Inferior parietal cortex (tissue), 1 donor: ENCODE results near the gene USP33.
"Not testable (repeated sequence)": the region's sequence is repeated elsewhere in the genome, so short reads cannot be mapped to it uniquely, and the experiment has no call there.

ENCODE experiments used
- DNase-seq: peaks from one replicate; pipeline ENCODE4 v3.0.0-alpha.2; 2016; ENCODE audit errors: extremely low spot score

USP33 gene

DNA sequence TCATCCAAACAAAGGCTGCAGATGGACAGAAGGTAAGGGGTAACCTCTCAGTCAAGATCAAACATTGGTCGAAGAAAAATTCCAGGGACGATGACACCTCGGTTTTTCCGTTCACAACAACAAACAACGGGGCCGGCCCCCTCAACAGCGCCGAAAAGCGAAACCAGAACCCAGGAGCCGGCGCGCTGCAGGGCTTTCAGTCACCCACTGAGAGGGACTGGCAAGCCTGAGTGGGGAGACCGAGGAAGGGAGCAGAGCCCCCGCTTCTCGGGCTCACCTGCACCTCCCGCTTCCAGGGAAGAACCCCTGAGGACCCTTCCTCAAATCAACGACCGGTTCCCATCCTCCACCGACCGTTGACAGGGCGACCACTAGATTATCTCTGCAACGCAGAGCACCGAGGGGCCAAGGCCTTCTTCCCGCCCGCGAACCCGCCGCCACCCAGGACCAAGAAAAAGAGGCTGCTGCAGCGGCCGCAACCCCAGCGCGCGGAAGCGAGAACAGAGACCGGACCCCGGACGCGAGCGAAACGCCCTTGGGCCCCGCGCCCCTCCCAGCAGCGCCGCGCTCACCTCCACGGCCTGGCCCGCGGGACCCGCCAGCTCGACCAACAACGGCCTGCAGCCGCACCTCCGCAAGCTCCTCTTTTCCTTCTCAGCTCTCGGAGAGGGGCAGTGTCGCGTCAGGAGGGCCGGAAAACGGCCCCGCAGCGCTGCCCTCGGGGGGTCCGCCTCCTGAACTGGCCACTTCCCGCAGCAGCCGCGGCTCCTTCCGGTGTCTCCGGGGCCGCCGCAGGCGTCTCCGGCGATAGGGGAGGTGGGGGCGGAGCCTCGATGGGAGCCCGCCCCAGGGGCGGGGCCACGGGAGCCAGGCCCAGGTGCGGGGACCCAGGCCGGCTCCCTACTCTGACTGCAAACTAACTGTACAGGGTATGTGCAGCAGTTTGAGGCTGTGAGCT is at the start of gene USP33:
TSS of gene USP33 (minus strand) at position 782 of the 958 bp plus-strand sequence. CDS start 18,155 bp downstream, outside the sequence.
- DNase-seq = peak; percentile 84

DNA sequence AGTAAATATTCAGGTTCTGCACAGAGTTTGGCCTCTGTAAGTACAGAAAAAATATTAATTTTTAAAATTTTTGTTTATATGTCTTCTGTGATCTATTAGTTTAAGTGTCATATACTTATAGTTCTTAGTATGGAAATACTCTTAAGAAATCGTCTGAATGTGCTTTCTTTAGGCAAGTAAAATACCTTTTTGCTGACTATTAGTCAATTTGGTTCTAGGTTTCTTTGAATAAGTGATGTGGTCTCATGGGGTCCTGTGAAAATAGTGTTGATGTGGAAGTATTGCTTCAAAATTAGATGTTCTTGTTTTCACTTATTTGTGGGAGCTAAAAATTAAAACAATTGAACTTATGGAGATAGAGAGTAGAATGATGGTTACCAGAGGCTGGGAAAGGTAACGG is 43.7 kb upstream of the USP33 start:
- DNase-seq = no peak

DNA sequence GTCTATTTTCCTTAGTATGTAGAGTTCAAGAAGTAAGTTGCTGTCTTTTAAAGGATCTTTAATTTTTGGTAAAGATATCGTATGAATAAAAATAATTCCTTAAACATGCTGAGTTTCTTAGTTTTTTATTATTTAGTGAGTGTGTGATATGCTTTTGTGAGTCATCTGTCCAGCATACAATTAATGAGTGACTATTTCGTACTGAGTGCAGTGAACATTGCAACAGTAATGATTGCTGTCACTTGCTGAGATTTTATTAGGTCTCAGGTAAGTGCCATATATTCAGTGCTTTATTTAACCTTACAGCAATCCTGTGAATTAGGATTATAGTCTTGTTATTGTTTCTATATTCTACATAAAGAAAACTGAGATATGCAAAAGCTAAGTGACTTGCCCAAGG is 42.4 kb upstream of the USP33 start:
- DNase-seq = no peak

DNA sequence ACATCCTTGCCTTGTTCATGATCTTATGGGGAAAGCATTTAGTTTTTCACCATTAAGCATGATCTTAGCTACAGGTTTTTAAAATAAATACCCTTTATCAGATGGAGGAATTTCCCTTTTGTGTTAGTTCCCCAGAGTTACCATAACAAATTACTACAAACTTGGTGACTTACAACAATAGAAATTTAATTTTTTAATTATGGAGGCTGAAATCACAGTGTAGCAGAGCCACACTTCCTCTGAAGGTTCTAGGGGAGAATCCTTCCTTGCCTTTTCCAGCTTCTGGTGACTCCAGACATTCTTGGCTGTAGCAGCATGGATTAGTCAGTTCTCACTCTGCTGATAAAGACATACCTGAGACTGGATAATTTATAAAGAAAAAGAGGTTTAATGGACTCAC is 38.3 kb upstream of the USP33 start:
- no peak for DNase-seq

DNA sequence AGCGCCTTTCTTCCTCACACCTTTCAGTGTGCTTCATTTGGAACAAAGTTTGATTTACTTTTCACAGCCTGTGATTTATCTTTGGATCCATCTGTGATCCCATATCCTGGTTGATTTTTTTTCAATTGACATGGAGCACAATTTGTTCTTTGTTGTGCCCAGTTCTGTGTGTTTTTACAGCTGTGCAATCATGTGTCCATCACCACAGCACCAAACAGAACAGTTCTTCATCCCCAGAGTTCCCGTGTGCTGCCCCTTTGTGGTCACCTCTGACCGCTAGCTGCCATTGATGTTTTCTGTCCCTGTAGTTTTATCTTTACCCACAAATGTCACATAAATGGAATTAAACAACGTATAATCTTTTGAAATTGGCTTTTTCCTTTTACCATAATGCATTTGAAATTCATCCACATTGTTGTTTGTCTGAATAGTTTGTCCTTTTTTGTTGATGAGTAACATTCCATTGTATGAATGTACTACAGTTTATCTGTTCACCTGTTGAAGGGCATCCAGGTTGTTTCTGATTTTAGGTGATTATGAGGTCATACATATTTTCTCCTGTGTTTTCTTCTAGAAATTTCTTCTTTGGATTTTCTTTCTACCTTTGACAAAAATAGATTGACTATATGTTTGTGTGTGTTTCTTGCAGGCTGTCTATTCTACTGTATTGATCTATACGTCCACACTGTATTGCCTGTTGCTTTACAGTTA is 37.2 kb upstream of the USP33 start:
- DNase-seq = peak; percentile 72

DNA sequence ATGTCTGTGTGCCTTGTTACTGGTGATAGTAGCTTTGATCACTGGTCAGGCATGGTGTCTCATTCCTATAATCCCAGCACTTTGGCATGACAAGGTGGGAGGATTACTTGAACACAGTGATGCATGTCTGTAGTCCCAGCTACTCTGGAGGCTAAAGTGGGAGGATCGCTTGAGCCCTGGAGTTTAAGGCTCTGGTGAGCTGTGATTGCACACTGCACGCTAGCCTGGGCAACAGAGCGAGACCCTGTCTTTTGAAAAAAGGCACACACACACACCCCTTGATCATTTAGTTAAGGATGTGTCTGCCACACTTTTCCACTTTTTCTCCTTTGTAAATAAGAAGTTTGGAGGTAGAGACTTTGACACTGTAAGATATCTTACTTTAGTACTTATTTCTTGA is 34.9 kb upstream of the USP33 start:
- no peak for DNase-seq

DNA sequence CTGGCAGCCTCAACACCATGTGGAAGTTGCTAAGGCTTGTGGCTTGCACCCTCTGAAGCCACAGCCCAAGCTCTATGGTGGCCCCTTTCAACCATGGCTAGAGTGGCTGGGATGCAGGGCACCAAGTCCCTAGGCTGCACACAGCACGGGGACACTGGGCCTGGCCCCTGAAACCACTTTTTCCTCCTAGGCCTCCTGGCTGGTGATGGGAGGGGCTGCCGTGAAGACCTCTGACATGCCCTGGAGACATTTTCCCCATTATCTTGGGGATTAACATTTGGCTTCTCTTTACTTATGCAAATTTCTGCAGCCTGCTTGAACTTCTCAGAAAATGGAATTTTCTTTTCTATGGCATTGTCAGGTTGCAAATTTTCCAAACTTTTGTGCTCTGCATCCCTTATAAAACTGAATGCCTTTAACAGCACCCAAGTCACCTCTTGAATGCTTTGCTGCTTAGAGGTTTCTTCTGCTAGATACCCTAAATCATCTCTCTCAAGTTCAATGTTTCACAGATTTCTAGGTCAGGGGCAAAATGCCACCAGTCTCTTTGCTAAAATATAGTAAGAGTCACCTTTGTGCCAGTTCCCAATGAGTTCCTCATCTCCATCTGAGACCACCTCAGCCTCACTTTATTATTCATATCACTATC is 26.6 kb upstream of the USP33 start:
- DNase-seq = not testable (repeated sequence)

DNA sequence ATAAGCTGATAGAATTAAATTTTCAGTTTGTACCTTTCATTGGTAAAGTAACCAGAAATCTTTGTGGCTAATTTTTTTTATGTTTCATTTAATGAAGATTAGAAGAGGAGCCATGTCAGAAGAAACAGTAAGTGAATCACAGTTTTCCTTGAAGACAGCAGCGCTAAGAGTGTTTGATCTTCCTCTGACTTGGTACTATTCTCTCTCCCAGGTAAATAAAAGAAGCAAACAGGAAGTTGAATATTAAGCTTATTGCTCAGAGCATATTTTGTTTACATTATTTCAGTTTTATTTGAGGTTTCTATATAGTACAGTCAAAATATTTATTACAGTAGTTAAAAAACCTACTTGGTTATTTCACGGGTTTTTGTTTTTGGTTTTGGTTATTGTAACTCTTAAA is 23.5 kb upstream of the USP33 start:
- no peak for DNase-seq

DNA sequence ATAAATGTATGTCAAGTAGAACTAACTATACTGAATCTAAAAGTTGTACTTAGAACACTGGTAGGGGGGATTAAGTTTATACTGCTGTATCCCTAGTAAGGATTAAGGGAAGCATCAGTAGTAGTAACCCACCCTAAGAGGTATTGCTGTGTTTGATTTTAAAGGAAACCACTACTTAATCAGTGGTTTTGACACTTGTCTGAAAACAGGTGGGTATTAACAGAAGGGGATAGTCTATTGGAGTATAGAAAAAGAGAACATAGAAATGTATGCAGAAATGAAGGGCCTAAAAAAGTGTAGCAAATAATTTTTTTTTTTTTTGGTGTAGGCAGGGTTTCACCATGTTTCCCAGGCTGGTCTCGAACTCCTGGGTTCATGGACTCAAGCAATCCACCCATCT is 22.0 kb upstream of the USP33 start:
- no peak for DNase-seq

DNA sequence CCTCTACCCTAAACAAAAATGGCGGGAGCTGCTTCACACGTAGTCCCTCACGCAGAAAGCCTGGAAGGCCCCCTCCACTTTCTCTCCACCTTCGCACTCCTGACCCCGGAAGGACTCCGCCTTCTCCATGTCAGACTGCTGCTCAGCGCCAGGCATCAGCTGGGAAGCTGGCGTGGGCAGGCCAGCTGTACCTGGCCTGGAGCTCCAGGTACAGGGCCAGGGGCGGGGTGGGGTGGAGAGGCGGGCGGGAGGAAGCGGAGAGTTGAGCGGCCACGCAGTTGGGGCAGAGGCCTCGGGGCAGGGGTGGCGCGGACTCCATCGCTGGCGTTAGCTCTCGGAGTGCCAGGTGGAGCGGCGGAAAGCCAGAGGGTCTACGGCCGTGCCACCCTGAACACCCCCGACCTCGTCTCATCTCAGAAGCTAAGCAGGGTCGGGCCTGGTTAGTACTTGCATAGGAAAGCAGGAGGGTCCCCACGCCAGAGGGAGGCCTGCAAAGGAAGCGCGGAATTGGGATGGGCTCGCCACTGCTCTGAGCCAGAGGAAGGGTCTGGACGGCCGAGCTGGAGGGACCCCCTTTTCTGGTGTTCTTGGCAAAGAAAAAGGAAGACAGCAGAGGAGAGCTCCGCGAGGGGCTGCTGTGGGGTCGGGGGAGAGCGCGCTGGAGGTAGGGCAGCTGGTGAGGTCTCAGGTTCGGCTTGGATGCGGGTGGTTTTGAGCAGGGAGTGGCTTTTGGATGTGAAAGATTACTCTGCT is 20.1 kb upstream of the USP33 start, which contains the start of gene MIGA1:
TSS of gene MIGA1 (plus strand) at position 121 of the 753 bp plus-strand sequence. CDS start 3,604 bp downstream, outside the sequence.
- DNase-seq = peak; percentile 95

DNA sequence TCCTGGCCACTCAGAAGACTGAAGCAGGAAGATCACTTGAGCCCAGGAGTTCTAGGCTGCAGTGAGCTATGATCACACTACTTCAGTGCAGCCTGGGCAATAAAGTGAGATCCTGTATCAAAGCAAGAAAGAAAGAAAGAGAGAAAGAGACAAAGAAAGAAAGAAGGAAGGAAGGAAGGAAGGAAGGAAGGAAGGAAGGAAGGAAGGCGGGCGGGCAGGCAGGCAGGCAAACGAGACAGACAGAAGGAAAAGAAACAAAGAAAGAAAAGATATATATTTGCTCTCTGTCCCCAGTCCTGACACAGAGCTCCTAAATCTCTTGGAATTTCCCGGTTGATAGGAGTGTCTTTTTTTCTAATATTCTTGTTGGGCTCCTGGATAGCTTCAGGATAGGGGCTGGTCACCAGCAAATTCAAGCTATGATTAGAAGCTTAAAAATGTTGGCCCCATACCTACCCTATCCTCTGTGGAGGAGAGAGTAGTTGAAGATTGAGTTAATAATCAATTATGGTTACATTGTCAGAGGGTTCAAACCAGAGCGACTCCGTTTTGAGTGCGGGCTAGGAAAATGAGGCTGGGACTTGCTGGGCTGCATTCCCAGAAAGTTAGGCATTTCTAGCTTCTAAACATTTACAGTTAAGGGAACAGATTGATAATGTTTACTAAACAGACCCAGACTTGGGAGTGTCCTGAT is 16.5 kb upstream of the USP33 start:
- no peak for DNase-seq

DNA sequence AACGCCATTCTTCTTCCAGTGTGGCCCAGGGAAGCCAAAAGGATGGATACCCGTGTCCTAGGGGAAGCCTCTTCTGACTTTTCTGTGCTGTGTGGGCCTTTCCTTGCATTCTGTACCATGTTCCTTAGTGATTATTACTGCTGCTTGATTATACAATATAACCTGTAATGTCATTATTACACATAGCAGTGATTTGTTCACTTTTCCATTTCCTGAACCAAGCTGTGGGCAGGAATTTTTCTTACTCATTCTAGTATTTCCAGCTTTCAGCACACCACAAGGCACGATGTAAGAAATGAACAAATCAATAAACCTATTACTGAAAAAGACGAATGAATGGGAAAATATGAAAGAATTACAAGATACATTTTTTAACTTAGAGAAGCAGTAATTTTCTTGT is 8.4 kb upstream of the USP33 start:
- no peak for DNase-seq

DNA sequence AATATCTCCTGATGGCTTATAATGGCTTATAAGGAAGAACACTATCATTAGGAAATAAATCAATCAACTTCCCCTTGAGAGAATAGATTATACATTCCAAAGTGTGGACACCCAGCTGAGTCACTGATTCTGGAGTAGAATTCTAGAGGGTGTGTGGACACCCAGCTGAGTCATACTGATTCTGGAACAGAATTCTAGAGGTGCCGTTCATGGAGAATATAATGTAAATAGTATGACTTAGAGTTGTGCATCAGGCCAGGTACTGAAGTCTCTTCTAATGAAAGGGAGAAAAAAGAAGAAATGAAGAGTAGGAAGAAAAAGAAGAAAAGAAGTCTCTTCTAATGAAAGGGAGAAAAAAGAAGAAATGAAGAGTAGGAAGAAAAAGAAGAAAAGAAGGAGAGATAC is 2.4 kb upstream of the USP33 start:
- no peak for DNase-seq

DNA sequence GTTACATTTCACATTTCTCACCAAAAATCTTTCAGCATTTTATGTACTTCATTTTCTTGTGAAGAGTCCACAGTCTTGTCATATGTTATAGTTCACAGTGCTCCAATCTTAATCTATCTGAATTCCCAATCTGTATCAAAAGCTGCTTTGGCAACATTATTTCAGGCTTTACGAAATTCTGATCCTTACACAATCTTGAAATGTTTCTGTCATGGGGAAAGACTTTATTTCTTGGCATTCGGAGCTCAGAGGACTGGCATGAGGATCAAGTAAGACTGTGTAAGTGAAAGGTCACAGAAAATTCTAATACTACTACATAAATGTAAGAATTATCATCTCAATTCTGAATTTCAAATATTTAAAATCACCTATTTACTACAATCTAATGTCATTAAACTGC is 2.0 kb downstream of the USP33 start:
- no peak for DNase-seq

DNA sequence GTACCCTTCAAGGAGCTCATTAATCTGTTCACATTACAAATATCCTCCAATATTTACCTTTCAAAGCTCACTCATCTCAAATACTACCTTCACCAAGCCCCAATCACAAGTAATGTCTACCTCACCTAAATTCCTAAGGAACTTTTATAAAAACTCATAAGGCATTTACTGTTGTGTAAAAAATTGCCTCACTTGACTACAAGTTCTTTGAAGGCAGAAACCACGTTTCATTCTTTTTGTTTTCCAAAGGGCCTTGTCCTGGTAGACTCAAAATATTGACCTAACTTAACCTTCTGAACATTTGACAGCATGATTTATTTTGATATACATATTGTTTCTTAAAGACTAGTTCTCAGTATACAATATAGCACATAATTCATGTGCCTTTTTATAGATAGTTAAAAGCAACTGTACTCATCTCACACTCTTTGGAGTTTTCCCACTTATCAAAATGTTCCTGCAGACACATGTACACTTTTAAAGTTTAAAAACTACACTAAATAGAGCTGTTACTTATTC is 2.5 kb downstream of the USP33 start:
- no peak for DNase-seq

DNA sequence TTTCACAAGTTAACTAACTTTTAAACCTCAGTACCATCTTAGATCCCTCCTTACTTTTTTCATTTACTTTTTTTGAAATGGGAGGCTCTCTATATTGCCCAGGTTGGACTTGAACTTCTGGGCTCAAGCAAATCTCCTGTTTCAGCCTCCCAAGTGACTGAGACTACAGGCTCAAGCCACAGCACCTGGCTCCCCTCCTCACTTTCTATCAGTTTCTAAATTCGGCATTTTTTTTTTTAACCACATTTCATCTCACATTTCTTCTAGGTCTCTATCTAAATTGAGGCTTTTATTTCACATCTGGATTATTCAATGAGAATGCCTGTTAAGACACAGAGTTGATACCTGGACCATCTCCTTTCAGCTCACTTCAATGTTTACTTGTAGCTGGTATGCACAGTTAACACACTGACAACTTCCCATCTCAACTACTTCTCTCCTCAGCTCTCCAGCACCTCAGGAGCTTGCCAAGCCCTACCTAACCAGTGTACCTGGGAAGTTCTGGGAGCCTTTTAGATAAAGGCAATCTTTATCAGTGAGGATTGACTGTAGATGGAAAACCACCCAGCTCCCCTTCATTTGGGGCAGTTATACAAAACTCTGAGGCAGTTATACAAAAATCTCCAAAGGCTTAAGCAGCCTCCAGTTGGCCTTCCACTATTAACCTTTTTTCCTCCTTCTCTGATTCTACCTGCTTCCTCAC is 3.4 kb downstream of the USP33 start:
- DNase-seq = no peak

DNA sequence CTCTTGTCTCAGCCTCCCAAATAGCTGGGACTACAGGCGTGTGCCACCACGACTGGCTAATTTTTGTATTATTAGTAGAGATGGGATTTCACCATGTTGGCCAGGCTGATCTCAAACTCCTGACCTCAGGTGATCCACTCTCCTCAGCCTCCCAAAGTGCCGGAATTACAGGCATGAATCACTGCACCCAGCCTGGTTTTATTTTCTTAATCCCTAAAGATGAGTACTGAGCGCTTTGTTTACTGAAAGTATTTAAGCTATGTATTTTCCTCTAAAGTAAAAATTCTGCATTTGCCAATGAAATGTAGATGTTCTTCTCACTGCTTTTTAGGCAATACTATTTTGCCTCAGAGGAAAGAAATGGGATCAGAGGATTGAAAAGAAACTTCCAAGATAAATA is 10.2 kb downstream of the USP33 start:
- DNase-seq = not testable (repeated sequence)

DNA sequence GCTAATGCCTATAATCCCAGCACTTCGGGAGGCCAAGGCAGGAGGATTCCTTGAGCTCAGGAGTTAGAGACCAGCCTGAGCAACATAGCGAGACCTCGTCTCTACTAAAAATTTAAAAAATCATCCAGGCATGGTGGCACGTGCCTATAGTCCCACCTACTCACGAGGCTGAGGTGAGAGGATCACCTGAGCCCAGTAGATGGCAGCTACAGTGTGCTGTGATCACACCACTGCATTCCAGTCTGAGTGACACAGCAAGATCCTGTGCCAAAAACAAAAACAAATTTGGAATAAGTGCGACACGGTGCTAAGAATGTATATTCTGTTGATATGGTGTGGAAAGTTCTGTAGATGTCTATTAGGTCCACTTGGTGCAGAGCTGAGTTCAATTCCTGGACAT is 15.1 kb downstream of the USP33 start:
- DNase-seq = no peak

DNA sequence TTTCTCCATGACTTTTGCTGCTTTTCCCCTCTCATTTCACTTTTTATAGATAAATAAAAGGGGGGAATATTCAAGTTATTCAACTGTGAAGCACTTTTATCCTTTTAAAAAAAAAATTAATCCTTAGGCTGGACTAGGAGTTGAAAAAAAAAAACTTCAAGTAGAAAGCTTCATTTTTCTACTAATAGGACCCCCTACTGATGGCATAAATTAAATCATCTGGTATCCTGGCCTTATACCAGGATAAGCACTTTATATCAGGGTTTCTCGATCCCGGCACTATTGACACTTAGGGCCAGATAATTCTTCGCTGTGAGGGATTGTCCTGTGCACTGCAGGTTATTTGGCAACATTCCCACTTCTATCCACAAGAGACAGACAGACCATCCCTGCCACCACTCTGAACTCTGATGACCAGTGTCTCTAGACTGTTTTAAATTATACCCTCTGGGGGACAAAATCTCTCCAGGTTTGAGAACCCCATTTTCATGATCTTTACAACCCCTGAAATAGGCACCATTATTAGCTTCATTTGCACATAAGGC is 17.6 kb downstream of the USP33 start:
- no peak for DNase-seq

DNA sequence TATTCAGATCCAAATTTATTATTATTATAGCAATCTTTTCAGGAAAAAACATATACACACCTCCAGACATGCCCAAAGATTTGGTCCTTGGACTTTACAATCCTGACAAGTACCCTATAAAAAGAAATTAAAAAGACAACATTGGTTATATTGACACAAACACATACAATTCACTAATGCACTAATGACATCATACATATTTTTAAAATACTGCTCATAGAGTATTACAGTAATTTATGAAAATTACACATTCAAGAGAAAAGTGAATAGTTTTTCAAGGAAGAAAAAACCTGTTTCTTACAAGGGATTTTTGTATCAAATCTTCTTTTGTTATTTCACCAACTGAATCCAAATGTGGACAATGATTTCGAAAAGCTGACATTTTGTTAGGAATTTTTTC is 18.3 kb downstream of the USP33 start:
- no peak for DNase-seq
